HG03439 (cell line): ENCODE data around the gene VSIR.
A peak's percentile ranks its signal among the peaks of the same experiment; 100 is the strongest.

ENCODE experiments used
- ATAC-seq: cut with Tn5 transposase; IDR thresholded peaks from one replicate; pipeline ENCODE4 v1.9.1; 2021; ENCODE audit warnings: mild to moderate bottlenecking, moderate library complexity; ENCODE audit not compliant: unreplicated experiment

Gene VSIR

DNA sequence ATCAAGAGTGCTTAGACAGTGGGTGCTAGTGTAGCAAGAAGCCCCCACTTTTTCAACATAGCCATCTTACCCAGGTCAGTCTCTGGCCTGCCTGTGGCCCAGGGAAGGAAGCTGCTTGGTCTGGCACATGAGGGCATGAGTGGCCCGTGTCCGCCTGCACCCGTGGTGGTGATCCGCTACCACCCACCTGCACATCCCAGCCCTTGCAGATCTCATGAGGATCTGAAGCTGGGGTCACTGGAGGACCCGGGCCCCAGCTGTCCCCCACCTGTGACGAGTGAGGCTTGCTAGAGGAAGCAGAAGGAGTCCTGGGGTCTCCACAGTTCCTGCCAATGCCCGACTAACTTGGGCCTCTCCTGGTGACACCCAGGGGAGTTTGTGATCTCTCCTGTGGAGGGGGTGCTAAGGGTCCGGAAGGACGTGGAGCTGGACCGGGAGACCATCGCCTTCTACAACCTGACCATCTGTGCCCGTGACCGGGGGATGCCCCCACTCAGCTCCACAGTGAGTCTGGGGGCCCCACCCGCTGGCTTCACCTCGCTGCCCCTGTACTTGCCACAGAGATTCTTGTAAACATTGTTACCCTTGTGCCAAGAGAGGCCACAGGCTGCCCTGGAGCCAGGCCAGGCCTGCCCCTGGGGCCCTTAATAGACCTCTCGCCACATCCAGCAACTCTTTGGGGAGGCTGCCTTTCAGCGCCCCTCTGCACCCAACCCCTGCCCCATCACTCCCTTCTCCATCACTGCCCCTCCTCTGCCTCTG lies 10.8 kb upstream of the VSIR start:
- ATAC-seq, result no peak

GRCh38 chr10:71782917-71783490 lies 9.7 kb upstream of the VSIR start:
- ATAC-seq, result no peak

DNA sequence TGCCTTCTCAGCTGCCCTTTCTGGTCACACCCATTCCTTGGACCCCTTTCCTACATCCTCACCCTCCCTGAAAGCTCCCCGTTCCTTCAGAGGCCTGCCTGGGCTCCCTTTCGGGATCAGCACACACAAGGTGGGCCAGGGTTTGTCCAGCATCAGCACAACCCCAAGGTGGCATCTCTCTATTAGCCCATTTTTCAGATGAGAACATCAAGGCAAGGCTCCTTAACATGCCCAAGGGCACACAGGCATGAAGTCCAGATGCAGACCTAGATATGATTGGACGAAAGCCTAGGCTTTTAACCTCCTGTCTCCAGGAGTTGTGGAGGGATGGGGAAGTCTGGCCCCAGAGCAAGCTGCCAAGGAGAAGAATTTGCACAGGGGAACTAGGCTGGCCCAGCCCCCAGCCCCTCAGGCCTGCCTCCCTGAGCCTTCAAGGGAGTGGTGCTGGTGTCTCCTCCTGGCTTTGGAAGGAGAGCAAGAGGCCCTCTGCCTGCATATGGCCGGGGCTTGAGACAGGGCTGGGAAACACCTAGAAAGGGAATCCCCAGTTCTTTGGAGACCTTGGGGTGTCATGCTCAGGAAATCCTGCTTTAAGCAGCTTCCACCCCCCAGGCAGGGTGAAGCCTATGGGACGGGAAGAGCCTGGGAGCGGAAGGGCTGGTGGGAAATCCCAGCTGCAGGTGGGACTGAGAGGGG lies 9.0 kb upstream of the VSIR start:
- no peak for ATAC-seq

GRCh38 chr10:71780719-71781118 lies 7.4 kb upstream of the VSIR start:
- no peak for ATAC-seq

GRCh38 chr10:71780156-71780555 lies 6.8 kb upstream of the VSIR start:
- no peak for ATAC-seq

- ATAC-seq, result no peak
Observed at GRCh38 chr10:71779641-71780040, 6.3 kb upstream of the VSIR start.

DNA sequence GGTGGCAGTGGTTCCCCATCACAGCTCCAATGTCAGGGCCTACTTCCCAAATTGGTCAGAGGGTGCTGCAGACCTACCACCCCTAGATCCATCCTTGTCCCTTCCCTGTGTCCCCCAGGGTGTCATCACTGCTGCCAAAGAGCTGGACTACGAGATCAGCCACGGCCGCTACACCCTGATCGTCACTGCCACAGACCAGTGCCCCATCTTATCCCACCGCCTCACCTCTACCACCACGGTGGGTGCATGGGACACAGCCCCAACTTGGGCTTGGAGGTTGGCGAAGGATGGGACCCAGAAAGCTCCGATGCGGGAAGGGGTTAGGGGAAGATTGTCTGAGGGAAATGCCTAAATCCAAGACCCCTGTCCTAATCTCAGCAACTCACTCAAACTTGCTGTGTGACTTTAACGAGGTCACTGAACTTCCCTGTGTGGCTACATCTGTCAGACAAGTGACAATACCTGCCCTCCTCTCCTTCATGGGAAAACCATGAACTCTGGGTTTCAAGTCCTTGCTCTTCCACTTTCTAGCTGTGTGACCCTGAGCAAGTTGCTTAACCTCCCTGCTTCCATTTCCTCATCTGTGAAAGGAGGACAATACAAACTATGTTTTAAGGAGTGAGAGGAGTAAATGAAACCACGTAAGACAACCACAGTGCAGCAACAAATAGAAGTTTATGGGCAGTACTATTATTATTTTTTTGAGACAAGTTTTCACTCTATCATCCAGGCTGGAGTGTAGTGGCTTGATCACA lies 4.9 kb upstream of the VSIR start:
- no peak for ATAC-seq

DNA sequence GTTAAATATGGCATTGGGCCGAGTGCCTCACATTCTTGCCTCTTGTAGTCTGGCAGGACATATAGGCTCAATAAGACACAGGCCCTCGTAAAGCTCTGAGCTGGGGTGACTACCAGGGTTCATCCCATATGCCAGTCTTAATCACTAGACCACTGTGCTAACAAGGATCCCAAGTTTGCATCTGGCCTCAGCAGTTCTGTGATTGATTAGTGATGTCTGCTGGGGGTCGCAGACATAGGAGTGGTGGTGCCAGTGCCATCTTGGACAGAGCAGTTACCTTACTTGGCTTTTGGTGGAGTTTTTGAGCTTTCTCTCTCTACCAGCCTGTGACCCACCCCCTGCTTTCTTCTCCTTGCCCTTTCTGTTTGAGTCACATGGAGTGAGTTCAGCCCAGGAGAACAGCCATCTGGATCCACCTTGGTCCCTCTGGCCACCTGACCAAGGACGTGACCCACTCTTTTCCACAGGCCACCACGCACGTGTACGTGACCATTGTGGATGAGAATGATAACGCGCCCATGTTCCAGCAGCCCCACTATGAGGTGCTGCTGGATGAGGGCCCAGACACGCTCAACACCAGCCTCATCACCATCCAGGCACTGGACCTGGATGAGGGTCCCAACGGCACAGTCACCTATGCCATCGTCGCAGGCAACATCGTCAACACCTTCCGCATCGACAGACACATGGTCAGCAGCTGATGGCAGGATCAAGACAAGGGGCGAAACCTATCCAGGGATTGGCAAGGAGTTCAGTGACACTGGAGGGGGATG lies 4.1 kb upstream of the VSIR start:
- ATAC-seq, result no peak

DNA sequence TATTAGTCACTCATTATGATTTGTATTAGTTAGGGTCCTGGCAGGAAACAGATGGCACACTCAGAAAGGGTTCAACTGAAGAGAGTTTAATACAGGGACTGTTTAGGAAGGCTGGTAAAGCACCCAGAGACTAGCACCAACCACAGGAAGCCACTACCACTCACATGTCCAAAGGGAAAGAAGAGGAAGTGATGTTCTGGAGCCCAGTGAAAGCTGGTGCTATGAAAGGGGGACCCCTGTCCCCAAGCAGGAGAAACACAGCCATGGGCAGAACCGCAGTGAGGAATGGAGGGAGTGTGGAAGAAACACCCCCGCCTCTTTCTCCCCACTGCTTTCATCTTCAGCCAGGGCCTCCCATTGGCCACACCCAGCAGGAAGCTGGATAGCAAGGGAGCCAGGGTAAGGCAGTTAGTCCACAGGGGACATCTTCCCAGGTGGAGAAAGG lies 3.2 kb upstream of the VSIR start:
- ATAC-seq, result no peak

GRCh38 chr10:71774916-71775702 lies 1.8 kb upstream of the VSIR start:
- no peak for ATAC-seq

DNA sequence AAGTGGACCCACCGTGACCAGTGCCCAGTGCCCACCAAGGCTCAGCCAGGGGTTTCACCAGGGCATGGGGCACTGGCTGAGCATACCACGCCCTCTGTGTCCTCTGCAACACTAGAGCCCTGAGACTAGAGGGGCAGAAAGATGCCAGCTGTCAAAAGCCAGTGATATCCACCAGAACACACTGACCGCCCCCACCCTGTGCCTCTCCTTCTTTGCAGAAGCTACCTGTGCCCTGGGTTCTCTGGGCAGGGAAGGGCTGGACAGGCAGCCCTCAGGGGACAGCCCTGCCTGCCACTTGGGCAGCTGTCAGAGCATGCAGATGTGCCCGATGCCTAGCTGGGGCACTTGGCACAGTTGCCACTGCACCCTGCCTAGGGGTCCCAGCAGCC lies 494 bp downstream of the VSIR start:
- no peak for ATAC-seq

DNA sequence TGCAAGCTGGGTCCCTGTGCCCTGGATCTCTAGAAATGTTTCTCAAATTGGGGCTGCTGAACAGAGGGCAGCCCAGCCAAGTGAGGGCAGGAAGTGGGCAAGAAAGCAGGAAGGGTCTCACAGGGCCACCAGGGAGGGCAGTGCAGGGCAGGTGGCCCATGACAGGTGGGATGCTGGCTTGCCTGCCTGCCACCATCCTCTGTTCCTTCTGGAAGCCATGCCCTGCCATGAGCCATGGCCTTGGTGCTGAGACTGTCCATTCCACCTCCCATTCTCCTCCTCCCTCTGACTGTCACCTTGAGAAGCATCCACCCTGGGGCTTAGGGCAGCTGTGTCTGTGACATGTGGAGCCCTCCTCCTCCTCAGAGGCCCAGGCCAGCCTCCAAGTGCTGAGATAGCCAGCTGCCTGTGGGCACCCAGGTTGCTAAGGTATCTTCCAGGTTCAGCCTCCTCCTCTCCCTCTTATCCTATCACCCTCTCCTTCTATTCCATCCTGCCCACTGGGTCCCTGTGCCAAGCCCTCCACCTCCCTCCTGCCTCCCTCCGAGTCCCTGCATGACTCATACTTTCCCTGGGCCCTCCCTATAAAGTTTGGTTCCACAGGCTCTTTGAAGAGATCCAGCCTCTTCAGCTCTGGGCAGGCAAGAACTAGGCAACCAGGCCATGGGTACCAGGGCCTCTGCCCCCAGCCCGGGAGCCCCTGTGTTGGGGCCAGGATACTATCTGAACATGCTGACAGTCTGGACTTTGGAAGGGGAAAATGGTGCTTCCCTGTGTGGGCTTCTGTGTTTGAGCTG lies 1.3 kb downstream of the VSIR start:
- no peak for ATAC-seq

- no peak for ATAC-seq
Observed at GRCh38 chr10:71771204-71771603, 2.1 kb downstream of the VSIR start.

DNA sequence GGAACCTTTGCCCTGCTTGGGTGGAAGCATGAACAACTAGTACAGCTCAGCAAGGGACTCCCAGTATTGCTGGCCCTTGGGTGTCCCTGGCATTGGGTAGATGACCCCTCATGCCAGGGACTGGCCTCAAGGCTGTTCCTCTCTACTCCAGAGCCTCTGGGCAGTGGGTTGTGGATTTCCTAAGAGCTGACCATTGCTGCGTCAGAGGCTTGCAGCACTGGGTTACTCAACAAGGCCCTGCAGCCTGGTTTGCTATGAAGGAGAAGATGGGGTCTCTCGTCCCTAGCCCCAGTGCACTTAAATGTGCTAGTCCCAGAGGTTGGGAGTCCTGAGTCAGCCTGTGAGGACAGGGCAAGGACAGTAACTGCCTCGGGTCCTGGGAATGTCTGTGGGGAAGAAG lies 2.5 kb downstream of the VSIR start:
- no peak for ATAC-seq

DNA sequence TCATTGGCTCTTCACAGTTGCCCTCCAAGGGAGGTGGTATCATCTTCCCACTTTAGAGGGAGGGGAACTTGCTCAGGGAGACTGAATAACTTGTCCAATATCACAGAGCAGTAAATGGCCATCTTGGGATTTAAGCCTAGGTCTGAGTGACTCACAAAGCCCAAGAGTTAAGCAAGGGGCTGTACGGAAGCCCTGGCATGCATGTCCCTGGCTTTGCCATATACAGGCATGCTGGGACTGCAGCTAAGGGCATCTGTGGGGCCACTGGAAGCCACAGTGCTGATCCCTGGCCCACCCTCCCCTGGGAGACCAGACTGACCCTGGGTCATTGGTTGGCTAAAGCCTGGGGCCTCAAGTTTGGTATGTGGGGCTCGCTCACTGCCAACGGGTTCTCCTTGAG lies 3.1 kb downstream of the VSIR start:
- no peak for ATAC-seq

GRCh38 chr10:71769279-71769823 lies 4.0 kb downstream of the VSIR start:
- ATAC-seq, result peak; percentile 25

- ATAC-seq, result no peak
Observed at GRCh38 chr10:71767420-71768035, 5.8 kb downstream of the VSIR start.

- no peak for ATAC-seq
Observed at GRCh38 chr10:71766717-71767419, 6.5 kb downstream of the VSIR start.
